K562 (cell line): ENCODE measurements around the gene FNBP1. TPM values are rescaled to one million over a fixed set of nuclear protein-coding genes. Genes with fewer than 3 reads are reported as not detected.
A peak's percentile ranks its signal among the peaks of the same experiment; 100 is the strongest.

ENCODE experiments used
- CXXC5 ChIP-seq: fragments of 250-450 bp; sonication (Bioruptor Pico); IDR thresholded peaks from 2 replicates; pipeline ENCODE4 v1.8.0; 2022; ENCODE audit warnings: inconsistent platforms, mild to moderate bottlenecking, moderate library complexity
- E2F6 ChIP-seq, 2 experiments: IDR thresholded peaks; 2 replicates each; pipeline ENCODE4 v1.6.1; 2011; ENCODE audit warnings: borderline replicate concordance in 1 of 2, control low read depth in 1 of 2, low read depth in 1 of 2, low read length in 1 of 2, mild to moderate bottlenecking in 1 of 2, mixed read lengths in 1 of 2, moderate library complexity in 1 of 2; ENCODE audit not compliant: insufficient read depth in 1 of 2, insufficient read length in 1 of 2, poor library complexity in 1 of 2, severe bottlenecking in 1 of 2; ENCODE audit errors: extremely low read depth in 1 of 2
- EP300 ChIP-seq: IDR thresholded peaks from 2 replicates; pipeline ENCODE4 v1.6.1; 2012; ENCODE audit warnings: low read length, improper control_type of control experiment
- ETV1 ChIP-seq: fragments of 450-650 bp; conservative IDR thresholded peaks from 2 replicates; pipeline ENCODE4 v1.6.1; 2016; ENCODE audit warnings: missing genetic modification characterization, control low read depth, low read depth, missing compliant biosample characterization
- FOXA3 ChIP-seq, 2 experiments: fragments of 450-650 bp in 1 of 2; sonication (generic) in 1 of 2; formaldehyde crosslinking; IDR thresholded peaks in 1 of 2; conservative IDR thresholded peaks in 1 of 2; 2 replicates each; pipeline versions ENCODE4 v1.4.0 to v1.8.0; 2020 to 2022; ENCODE audit warnings: mild to moderate bottlenecking in 2 of 2, missing genetic modification reagents in 1 of 2
- IFI16 ChIP-seq: fragments of 250-450 bp; sonication (Bioruptor Pico); IDR thresholded peaks from 2 replicates; pipeline ENCODE4 v2.1.2; 2022; ENCODE audit warnings: mild to moderate bottlenecking, inconsistent platforms
- JUND ChIP-seq, 2 experiments: IDR thresholded peaks; 2 replicates in 1 of 2; 3 replicates in 1 of 2; pipeline ENCODE4 v1.6.1; 2011; ENCODE audit warnings: borderline replicate concordance in 2 of 2, low read depth in 2 of 2, low read length in 2 of 2, improper control_type of control experiment in 1 of 2, missing biosample characterization in 1 of 2, missing genetic modification characterization in 1 of 2, missing genetic modification reagents in 1 of 2
- KLF10 ChIP-seq: fragments of 250-450 bp; sonication (Bioruptor Pico); IDR thresholded peaks from 2 replicates; pipeline ENCODE4 v1.6.1; 2021; ENCODE audit warnings: matching md5 sums
- KLF13 ChIP-seq: fragments of 450-650 bp; IDR thresholded peaks from 2 replicates; pipeline ENCODE4 v1.6.1; 2016; ENCODE audit warnings: missing genetic modification characterization, low read depth, mild to moderate bottlenecking, missing compliant biosample characterization, moderate library complexity, borderline replicate concordance
- MYC ChIP-seq, 2 experiments: fragments of 250-450 bp in 1 of 2; sonication (Bioruptor Pico) in 1 of 2; IDR thresholded peaks; 2 replicates each; pipeline versions ENCODE4 v1.5.1 to v1.6.1; 2012 to 2021; ENCODE audit warnings: low read depth in 2 of 2, borderline replicate concordance in 1 of 2, improper control_type of control experiment in 1 of 2, low read length in 1 of 2, mild to moderate bottlenecking in 1 of 2, moderate library complexity in 1 of 2
- NEUROD1 ChIP-seq: fragments of 150-350 bp; IDR thresholded peaks from 2 replicates; pipeline ENCODE4 v1.6.1; 2014; ENCODE audit warnings: borderline replicate concordance, low read length, low read depth; ENCODE audit not compliant: partially characterized antibody
- POLR2AphosphoS2 ChIP-seq: IDR thresholded peaks from 2 replicates; pipeline ENCODE4 v1.6.1; 2012; ENCODE audit warnings: low read length, improper control_type of control experiment
- RAD21 ChIP-seq, 2 experiments: fragments of 250-450 bp in 1 of 2; fragments of 450-650 bp in 1 of 2; sonication (Bioruptor Pico) in 1 of 2; formaldehyde crosslinking in 1 of 2; IDR thresholded peaks in 1 of 2; conservative IDR thresholded peaks in 1 of 2; 2 replicates each; pipeline versions ENCODE4 v1.4.0 to v1.8.0; 2020 to 2022; ENCODE audit warnings: mild to moderate bottlenecking in 2 of 2, moderate library complexity in 1 of 2
- RBM14 ChIP-seq: fragments of 200-400 bp; formaldehyde crosslinking; IDR thresholded peaks from 2 replicates; pipeline ENCODE4 v1.6.1; 2018; ENCODE audit warnings: low read depth, mild to moderate bottlenecking, low read length, moderate library complexity, borderline replicate concordance; ENCODE audit not compliant: insufficient read depth
- SIN3A ChIP-seq, 2 experiments: fragments of 150-350 bp in 1 of 2; IDR thresholded peaks; 2 replicates each; pipeline ENCODE4 v1.6.1; 2011 to 2016; ENCODE audit warnings: borderline replicate concordance in 2 of 2, low read depth in 2 of 2, low read length in 2 of 2, mild to moderate bottlenecking in 2 of 2, moderate library complexity in 2 of 2; ENCODE audit not compliant: control insufficient read depth in 1 of 2
- SMAD1 ChIP-seq: fragments of 150-350 bp; IDR thresholded peaks from 2 replicates; pipeline ENCODE4 v1.6.1; 2014; ENCODE audit warnings: low read length, low read depth; ENCODE audit not compliant: partially characterized antibody
- SMC3 ChIP-seq: conservative IDR thresholded peaks from 2 replicates; pipeline ENCODE4 v1.6.1; 2011; ENCODE audit warnings: low read depth, low read length, improper control_type of control experiment; ENCODE audit not compliant: insufficient read depth
- SREBF1 ChIP-seq: fragments of 150-350 bp; IDR thresholded peaks from 2 replicates; pipeline ENCODE4 v1.6.1; 2014; ENCODE audit warnings: antibody characterized with exemption, low read depth, low read length, borderline replicate concordance
- TEAD1 ChIP-seq, 2 experiments: fragments of 450-650 bp in 1 of 2; sonication (generic) in 1 of 2; formaldehyde crosslinking; IDR thresholded peaks; 2 replicates each; pipeline versions ENCODE4 v1.4.0 to v1.8.0; 2020 to 2022; ENCODE audit warnings: mild to moderate bottlenecking in 2 of 2, missing genetic modification reagents in 1 of 2
- ZFP36 ChIP-seq: fragments of 150-350 bp; IDR thresholded peaks from 2 replicates; pipeline ENCODE4 v1.6.1; 2018; ENCODE audit warnings: low read length, low read depth; ENCODE audit not compliant: partially characterized antibody
- ZKSCAN1 ChIP-seq: fragments of 150-350 bp; IDR thresholded peaks from 2 replicates; pipeline ENCODE4 v1.6.1; 2016; ENCODE audit warnings: low read depth, low read length
- polyA plus RNA-seq, 8 experiments: library from polyadenylated mRNA; depleted of rRNA in 4 of 8; stranded (reverse) in 5 of 8; unstranded in 3 of 8; fragments of >200 nt; fragmentation: Nextera tagmentation in 2 of 8; fragmentation: Illumina TruSeq in 1 of 8; extraction: Ambion mirVana in 2 of 8; extraction: Trizol in 1 of 8; gene quantifications; 2 replicates each; pipeline versions ENCODE4 v1.2.1 to v1.2.3, GENCODE V29; 2011 to 2014; ENCODE audit warnings: inconsistent platforms in 1 of 8, missing spikeins in 1 of 8
- total RNA-seq, 7 experiments: library from RNA; depleted of rRNA in 6 of 7; stranded (reverse); fragments of >200 nt in 6 of 7; fragmentation: Illumina TruSeq in 2 of 7; extraction: Trizol in 2 of 7; gene quantifications; 2 replicates each; pipeline versions ENCODE4 v1.2.1 to v1.2.3, GENCODE V29; 2011 to 2021; ENCODE audit warnings: low replicate concordance in 1 of 7
- TF ChIP-seq, protein P1 (sequence below), 2 experiments: IDR thresholded peaks; 2 replicates each; pipeline ENCODE4 v1.6.1; 2012; ENCODE audit warnings: improper control_type of control experiment in 2 of 2, low read depth in 2 of 2, low read length in 2 of 2, borderline replicate concordance in 1 of 2

The FNBP1 gene
- total and polyA plus RNA-seq, 9 of the 15 experiments (the other 6 are each of a cell fraction or from before 2014, with no cell fraction given), result 1.8 to 14.9 (median 7.6) TPM

GRCh38 chr9:129885670-129886106 is 157.3 kb downstream of the FNBP1 start (continued):
- peak; percentile 41 to 83 for TF ChIP-seq E2F6 (IDR thresholded peaks at IDR 0.05; ENCODE audit: borderline replicate concordance in 1 of 2, extremely low read depth in 1 of 2, insufficient read depth in 1 of 2, insufficient read length in 1 of 2, low read depth in 1 of 2, low read length in 1 of 2, poor library complexity in 1 of 2, severe bottlenecking in 1 of 2)
- TF ChIP-seq EP300, result peak; percentile 75
- peak; percentile 19 for TF ChIP-seq ZFP36
- peak; percentile 74; the same call in 1 of the 2 replicates for TF ChIP-seq ZKSCAN1
- TF ChIP-seq RAD21 (CRISPR knock-in tag; conservative IDR thresholded peaks at IDR 0.05 in 1 of 2, IDR thresholded peaks at IDR 0.05 in 1 of 2), result peak; percentile 98
- TF ChIP-seq MYC (IDR thresholded peaks at IDR 0.05; ENCODE audit: low read depth, low read length), result peak; percentile 93
- TF ChIP-seq MYC (CRISPR knock-in tag; IDR thresholded peaks at IDR 0.05; ENCODE audit: borderline replicate concordance, low read depth), result no peak
- TF ChIP-seq SREBF1, result peak; percentile 35; the same call in 1 of the 2 replicates
- TF ChIP-seq NEUROD1, result peak; percentile 77
- TF ChIP-seq IFI16 (CRISPR knock-in tag), result no peak
- TF ChIP-seq TEAD1 (CRISPR knock-in tag; IDR thresholded peaks at IDR 0.05), result peak in 1 of 2 experiments; percentile 42; a peak in 1 of 4 replicates
- peak; percentile 91 for TF ChIP-seq CXXC5 (CRISPR knock-in tag)
- TF ChIP-seq KLF10 (CRISPR knock-in tag), result no peak
- TF ChIP-seq SMC3, result peak; percentile 96
- peak; percentile 87; the same call in 1 of the 2 replicates for TF ChIP-seq POLR2AphosphoS2
- peak; percentile 85; the same call in 1 of the 2 replicates for TF ChIP-seq KLF13 (tag)
- TF ChIP-seq, protein P1, sequence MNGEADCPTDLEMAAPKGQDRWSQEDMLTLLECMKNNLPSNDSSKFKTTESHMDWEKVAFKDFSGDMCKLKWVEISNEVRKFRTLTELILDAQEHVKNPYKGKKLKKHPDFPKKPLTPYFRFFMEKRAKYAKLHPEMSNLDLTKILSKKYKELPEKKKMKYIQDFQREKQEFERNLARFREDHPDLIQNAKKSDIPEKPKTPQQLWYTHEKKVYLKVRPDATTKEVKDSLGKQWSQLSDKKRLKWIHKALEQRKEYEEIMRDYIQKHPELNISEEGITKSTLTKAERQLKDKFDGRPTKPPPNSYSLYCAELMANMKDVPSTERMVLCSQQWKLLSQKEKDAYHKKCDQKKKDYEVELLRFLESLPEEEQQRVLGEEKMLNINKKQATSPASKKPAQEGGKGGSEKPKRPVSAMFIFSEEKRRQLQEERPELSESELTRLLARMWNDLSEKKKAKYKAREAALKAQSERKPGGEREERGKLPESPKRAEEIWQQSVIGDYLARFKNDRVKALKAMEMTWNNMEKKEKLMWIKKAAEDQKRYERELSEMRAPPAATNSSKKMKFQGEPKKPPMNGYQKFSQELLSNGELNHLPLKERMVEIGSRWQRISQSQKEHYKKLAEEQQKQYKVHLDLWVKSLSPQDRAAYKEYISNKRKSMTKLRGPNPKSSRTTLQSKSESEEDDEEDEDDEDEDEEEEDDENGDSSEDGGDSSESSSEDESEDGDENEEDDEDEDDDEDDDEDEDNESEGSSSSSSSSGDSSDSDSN (IDR thresholded peaks at IDR 0.05; ENCODE audit: borderline replicate concordance in 1 of 2, low read depth in 2 of 2, low read length in 2 of 2), result peak; percentile 92 to 99
- 0 out of 4 replicates have a peak, but pooled peaks of 1 of the 2 experiments have one; percentile 4 for TF ChIP-seq FOXA3 (CRISPR knock-in tag; conservative IDR thresholded peaks at IDR 0.05 in 1 of 2, IDR thresholded peaks at IDR 0.05 in 1 of 2)
- TF ChIP-seq SMAD1, result peak; percentile 70
- peak; percentile 65 for TF ChIP-seq ETV1 (tag)
- TF ChIP-seq JUND (IDR thresholded peaks at IDR 0.05; ENCODE audit: borderline replicate concordance, low read depth, low read length), result peak; percentile 82
- TF ChIP-seq JUND (tag; IDR thresholded peaks at IDR 0.05; ENCODE audit: borderline replicate concordance, low read depth, low read length), result no peak
- TF ChIP-seq SIN3A (IDR thresholded peaks at IDR 0.05; ENCODE audit: borderline replicate concordance in 2 of 2, control insufficient read depth in 1 of 2, low read depth in 2 of 2, low read length in 2 of 2), result peak in 1 of 2 experiments; percentile 24; a peak in 1 of 4 replicates
- TF ChIP-seq RBM14, result 0 out of 2 replicates have a peak, but pooled peaks have one; percentile 28
